Cardiac muscle cell (in vitro differentiated cells and primary cell): Measurements from ENCODE around the gene EBF3. TPM values are rescaled to one million over a fixed set of nuclear protein-coding genes. Genes with fewer than 3 reads are reported as not detected.

ENCODE experiments used
- DNase-seq, 2 donors: peaks; one replicate each; pipeline versions ENCODE4 v3.0.0 to v3.0.0-alpha.2; 2010 to 2017; ENCODE audit warnings: low read depth in 1 of 2, low spot score in 1 of 2
- H3K27ac ChIP-seq: fragments of 200-600 bp; sonication (generic); 2 replicates; pipeline ENCODE4 v1.5.1; 2016
- H3K27me3 ChIP-seq: fragments of 200-600 bp; sonication (generic); 2 replicates; pipeline ENCODE4 v1.6.0; 2016; ENCODE audit warnings: control low read depth
- H3K36me3 ChIP-seq: fragments of 200-600 bp; sonication (generic); 2 replicates; pipeline ENCODE4 v1.5.1; 2016; ENCODE audit warnings: control low read depth
- H3K4me1 ChIP-seq: fragments of 200-600 bp; sonication (generic); 2 replicates; pipeline ENCODE4 v1.8.1; 2017; ENCODE audit warnings: low read depth, mild to moderate bottlenecking, mixed run types
- H3K4me3 ChIP-seq: fragments of 200-600 bp; sonication (generic); 2 replicates; pipeline ENCODE4 v1.5.1; 2016; ENCODE audit warnings: mild to moderate bottlenecking
- H3K9me3 ChIP-seq: fragments of 200-600 bp; sonication (generic); 2 replicates; pipeline ENCODE4 v1.5.1; 2017; ENCODE audit warnings: low read depth, mild to moderate bottlenecking, control low read depth
- polyA plus RNA-seq: library from polyadenylated mRNA; unstranded; fragments of >200 nt; fragmentation: Nextera tagmentation; extraction: Ambion mirVana; gene quantifications from 2 replicates; pipeline ENCODE4 v1.2.1, GENCODE V29; 2016
- total RNA-seq: library from RNA; depleted of rRNA; stranded (reverse); fragments of >200 nt; gene quantifications from 2 replicates; pipeline ENCODE4 v1.2.3, GENCODE V29; 2016
- TF ChIP-seq, protein P1 (sequence below): IDR thresholded peaks from 2 replicates; pipeline ENCODE4 v1.5.1; 2012; ENCODE audit warnings: low read depth, mild to moderate bottlenecking, low read length

The EBF3 gene
- total and polyA plus RNA-seq, 2 experiments from 2014 or later: 0.61 to 2.8 TPM

DNA sequence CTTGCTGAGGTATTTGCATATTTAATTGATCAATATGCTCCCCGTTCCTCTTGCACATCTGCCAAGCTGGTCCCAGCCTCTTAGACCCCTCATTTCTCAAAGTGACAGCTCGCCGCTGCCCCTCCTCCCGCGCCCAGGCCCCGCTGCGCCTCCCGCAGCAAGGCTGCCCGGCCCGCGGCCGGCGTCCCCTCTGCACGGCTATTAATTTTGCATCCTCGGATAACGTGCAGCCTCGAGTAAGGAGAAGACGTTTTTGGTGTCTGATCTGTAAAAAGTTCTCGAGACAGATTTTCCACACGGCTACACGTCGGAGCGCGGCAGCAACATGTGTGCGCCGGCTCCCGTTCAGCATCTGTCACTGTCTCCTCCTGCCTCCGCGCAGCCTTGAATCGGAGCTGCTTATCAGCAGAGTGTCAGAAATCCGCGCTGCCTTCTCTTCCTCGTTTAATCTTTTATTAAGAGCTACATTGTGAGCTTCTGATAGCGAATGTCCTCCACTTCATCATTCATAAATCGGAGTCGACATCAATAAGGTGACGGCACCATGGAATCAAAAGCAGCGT is 65.3 kb downstream of the EBF3 start:
- TF ChIP-seq, protein P1, sequence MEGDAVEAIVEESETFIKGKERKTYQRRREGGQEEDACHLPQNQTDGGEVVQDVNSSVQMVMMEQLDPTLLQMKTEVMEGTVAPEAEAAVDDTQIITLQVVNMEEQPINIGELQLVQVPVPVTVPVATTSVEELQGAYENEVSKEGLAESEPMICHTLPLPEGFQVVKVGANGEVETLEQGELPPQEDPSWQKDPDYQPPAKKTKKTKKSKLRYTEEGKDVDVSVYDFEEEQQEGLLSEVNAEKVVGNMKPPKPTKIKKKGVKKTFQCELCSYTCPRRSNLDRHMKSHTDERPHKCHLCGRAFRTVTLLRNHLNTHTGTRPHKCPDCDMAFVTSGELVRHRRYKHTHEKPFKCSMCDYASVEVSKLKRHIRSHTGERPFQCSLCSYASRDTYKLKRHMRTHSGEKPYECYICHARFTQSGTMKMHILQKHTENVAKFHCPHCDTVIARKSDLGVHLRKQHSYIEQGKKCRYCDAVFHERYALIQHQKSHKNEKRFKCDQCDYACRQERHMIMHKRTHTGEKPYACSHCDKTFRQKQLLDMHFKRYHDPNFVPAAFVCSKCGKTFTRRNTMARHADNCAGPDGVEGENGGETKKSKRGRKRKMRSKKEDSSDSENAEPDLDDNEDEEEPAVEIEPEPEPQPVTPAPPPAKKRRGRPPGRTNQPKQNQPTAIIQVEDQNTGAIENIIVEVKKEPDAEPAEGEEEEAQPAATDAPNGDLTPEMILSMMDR: no peak
- peaks cover 25% of the 10 kb centered on the region for H3K27me3 ChIP-seq
- H3K9me3 ChIP-seq: no peaks in the 10 kb centered on the region
- no peak for DNase-seq
- H3K4me1 ChIP-seq: no peaks in the 10 kb centered on the region
- no peak overlapping the region for H3K27ac ChIP-seq
- H3K4me3 ChIP-seq: no peak overlapping the region
- H3K36me3 ChIP-seq: no peaks in the 10 kb centered on the region

DNA sequence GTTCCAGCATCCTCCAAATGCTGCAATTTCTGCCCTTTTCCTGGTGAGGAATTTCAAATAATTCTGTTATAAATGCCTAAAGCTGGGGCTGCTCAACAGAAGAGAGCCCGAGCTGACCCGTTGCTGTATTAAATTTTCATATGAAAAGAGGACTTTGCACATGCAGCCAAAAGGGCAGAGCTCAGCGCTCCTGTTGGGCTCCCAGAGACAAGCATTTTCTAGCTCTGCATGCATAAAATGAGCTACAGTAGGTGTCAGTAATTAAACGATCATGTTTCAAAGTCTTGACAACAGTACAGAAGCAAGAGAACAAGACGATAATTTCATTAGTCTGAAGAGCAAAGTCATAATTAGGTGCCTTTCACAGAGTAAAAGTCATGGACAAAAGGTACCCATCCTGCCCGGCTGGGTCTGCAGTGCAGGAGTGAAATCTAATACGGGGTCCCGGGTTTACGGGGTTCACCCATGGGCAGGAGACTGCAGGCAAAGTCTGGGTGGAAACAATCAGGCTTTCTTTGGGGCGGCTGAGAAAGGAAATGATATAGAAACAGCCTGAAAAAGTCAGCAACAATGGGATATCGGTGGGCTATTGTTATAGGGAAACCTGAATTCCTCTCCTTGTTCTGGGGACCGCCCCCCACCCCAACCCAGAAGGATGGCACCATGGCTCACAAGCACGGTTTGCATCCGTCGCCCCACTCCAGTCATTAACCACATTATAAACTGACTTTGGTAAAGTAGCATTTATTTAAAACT is 66.0 kb downstream of the EBF3 start:
- DNase-seq: no peak
- no peaks in the 10 kb centered on the region for H3K9me3 ChIP-seq
- peaks cover 25% of the 10 kb centered on the region for H3K27me3 ChIP-seq
- H3K36me3 ChIP-seq: no peaks in the 10 kb centered on the region
- TF ChIP-seq, protein P1: no peak
- H3K27ac ChIP-seq: no peak overlapping the region
- H3K4me3 ChIP-seq: no peak overlapping the region
- H3K4me1 ChIP-seq: no peaks in the 10 kb centered on the region

DNA sequence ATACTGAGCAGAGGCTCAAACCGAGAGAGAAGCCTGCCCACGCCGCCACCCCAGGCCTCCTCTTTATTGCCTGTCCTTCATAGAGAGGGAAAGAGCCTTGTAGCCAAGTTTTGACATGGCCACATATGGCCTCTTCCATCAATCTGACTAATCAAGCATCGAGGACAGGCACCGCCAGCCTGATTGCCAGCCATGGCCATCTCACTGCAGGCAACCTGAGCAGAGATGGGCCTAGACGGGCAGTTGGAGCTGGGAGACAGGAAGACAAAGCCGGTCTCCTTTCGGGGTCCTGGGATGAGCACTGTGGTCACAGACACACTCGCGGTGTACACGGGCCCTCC is 67.2 kb downstream of the EBF3 start:
- TF ChIP-seq, protein P1: no peak
- no peak overlapping the region for H3K27ac ChIP-seq
- H3K9me3 ChIP-seq: no peaks in the 10 kb centered on the region
- H3K27me3 ChIP-seq: peaks cover 25% of the 10 kb centered on the region
- H3K36me3 ChIP-seq: no peaks in the 10 kb centered on the region
- H3K4me3 ChIP-seq: no peak overlapping the region
- no peaks in the 10 kb centered on the region for H3K4me1 ChIP-seq
- no peak for DNase-seq

DNA sequence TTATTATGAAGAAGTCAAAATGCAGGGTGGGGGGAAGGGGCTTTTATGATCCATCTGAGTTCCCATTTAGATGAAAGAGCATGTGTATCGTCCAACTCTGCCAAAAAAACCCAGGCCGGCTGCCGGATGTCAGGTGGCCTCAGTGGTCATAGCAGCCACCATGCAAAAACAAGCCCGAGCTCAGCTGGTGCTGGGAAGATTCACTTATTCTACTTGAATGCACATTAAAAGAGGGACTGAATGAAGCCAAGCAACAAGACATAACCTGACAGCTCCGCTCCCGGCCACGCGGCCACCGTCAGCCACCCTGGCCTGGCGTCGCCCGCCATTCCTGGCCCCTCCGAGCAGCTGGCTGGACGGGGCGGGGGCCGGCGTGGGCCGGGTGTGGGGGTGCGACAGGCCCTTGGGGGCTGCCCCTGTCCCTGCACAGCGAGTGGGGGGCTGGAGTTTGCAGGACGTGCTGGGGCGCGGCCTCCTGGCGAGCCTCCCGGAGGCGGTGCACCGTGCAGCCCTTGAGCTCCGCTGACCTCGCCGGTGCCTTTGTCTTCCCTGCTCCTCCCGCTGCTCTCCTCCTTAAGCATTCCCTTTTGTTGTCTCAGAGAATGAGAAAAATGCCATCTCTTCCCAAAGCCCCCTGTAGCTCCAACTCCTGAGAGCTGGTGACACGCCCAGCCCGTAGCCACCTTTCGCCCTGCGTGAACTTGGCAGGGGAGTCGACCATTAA is 67.8 kb downstream of the EBF3 start:
- no peak overlapping the region for H3K4me3 ChIP-seq
- H3K9me3 ChIP-seq: no peaks in the 10 kb centered on the region
- H3K4me1 ChIP-seq: no peaks in the 10 kb centered on the region
- no peaks in the 10 kb centered on the region for H3K36me3 ChIP-seq
- DNase-seq: no peak
- TF ChIP-seq, protein P1: no peak
- peaks cover 25% of the 10 kb centered on the region for H3K27me3 ChIP-seq
- no peak overlapping the region for H3K27ac ChIP-seq

DNA sequence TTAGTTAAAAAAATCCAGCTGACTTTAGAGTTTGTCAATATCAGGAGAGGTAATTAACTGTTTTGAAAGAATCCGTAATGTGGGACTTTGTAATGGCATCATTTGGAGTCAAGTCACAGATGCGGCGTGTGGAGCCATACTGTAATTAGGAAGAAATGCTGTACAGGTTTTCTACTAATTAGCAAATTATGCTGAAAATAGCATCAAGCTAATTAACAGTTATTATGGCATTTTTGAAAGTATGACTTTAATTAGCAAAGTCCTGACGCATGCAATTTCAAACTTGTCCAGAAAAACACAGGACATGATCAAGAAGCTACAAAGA is 68.3 kb downstream of the EBF3 start:
- Histone ChIP-seq H3K27me3 (peaks cover 25% of the 10 kb centered on the region), H3K9me3 (no peaks in the 10 kb centered on the region), H3K4me1 (no peaks in the 10 kb centered on the region), H3K36me3 (no peaks in the 10 kb centered on the region), H3K4me3 (no peak overlapping the region), H3K27ac (no peak overlapping the region)
- DNase-seq: no peak
- TF ChIP-seq, protein P1: no peak
